Right lobe of liver (tissue), 4 donors: ENCODE results near the gene TPSAB1.

Experiments
- POLR2A ChIP-seq: fragments of 450-650 bp; IDR thresholded peaks from one replicate; pipeline ENCODE4 v1.6.1; 2017; ENCODE audit warnings: antibody characterized with exemption, mild to moderate bottlenecking
- TF ChIP-seq, protein P1 (sequence below), 4 donors: fragments of 200-600 bp in 3 of 4; fragments of 450-650 bp in 1 of 4; IDR thresholded peaks; one replicate each; pipeline versions ENCODE4 v1.5.1 to v1.8.0; 2016 to 2022; ENCODE audit warnings: antibody characterized with exemption in 4 of 4, mild to moderate bottlenecking in 2 of 4
- donor health status: DM: no; HTN: no; CAD: no.
- donor health status: DM: no; HTN: no; CAD: no.
- donor health status: DM: no; HTN: yes; CAD: no.

DNA sequence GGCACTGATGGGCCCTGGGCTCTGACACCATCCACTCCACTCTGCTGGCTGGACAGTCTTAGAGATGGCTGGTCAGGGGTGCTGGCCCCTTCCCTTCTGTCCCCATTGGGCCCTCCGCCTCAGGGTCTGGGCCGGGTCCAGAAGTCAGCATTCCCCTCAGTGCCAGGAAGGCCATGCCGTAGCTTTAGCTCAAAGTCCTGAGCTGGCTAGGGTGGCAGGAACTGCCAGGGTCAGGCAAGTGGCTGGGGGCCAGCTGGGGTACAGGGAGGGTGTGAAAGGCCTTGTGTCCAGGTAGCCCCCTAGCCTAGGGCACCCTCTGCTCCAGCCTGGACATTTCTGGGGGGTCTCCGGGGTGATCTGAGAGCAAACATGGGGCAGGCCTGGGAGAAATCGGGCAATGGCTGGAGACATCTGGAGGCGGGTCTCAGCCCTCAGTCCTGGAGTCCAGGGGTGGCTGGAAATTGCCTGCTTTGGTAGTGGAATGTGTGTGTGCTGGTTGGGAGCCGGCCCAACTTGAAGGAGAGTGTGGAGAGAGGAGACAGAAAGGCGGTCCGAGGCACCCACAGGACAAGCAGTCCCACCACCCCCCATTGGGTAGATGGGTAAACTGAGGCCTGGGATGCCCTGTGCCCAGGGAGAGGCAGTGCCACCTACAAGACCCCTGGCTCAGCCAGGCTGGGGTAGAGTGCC, 48.0 kb upstream of the TPSAB1 start:
- TF ChIP-seq, protein P1, sequence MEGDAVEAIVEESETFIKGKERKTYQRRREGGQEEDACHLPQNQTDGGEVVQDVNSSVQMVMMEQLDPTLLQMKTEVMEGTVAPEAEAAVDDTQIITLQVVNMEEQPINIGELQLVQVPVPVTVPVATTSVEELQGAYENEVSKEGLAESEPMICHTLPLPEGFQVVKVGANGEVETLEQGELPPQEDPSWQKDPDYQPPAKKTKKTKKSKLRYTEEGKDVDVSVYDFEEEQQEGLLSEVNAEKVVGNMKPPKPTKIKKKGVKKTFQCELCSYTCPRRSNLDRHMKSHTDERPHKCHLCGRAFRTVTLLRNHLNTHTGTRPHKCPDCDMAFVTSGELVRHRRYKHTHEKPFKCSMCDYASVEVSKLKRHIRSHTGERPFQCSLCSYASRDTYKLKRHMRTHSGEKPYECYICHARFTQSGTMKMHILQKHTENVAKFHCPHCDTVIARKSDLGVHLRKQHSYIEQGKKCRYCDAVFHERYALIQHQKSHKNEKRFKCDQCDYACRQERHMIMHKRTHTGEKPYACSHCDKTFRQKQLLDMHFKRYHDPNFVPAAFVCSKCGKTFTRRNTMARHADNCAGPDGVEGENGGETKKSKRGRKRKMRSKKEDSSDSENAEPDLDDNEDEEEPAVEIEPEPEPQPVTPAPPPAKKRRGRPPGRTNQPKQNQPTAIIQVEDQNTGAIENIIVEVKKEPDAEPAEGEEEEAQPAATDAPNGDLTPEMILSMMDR (IDR thresholded peaks at IDR 0.05), result no peak
- TF ChIP-seq POLR2A, result no peak
